Right kidney (tissue), 1 donor: ENCODE measurements around the gene RER1.

Source experiments
- DNase-seq: peaks from one replicate; pipeline ENCODE4 v3.0.0-alpha.2; 2016

The RER1 gene

GRCh38 chr1:2406451-2407041 is 14.9 kb downstream of the RER1 start:
- no peak for DNase-seq

GRCh38 chr1:2407166-2407990 is 15.7 kb downstream of the RER1 start:
- DNase-seq, result no peak

GRCh38 chr1:2407991-2408275 is 16.3 kb downstream of the RER1 start:
- DNase-seq, result no peak

- no peak for DNase-seq
These were observed 16.8 kb downstream of the RER1 start for GRCh38 chr1:2408456-2408855.

- DNase-seq, result no peak
These were observed 17.2 kb downstream of the RER1 start for GRCh38 chr1:2408859-2409276.

- no peak for DNase-seq
These were observed 18.1 kb downstream of the RER1 start for GRCh38 chr1:2409745-2410144.

- no peak for DNase-seq
These were observed 20.3 kb downstream of the RER1 start for GRCh38 chr1:2411801-2412394.

- peak; percentile 83 for DNase-seq
These were observed 20.7 kb downstream of the RER1 start, which contains the start of gene PEX10 for GRCh38 chr1:2412395-2412772. PEX10 (minus strand) TSS chr1:2412564; CDS start chr1:2412502, 62 bp downstream.

- peak; percentile 90 for DNase-seq
These were observed 21.3 kb downstream of the RER1 start for GRCh38 chr1:2412773-2413494.

GRCh38 chr1:2413495-2414296 is 22.1 kb downstream of the RER1 start:
- DNase-seq, result peak; percentile 49

- DNase-seq, result peak; percentile 70
These were observed 22.8 kb downstream of the RER1 start for GRCh38 chr1:2414297-2414958.

- DNase-seq, result no peak
These were observed 23.7 kb downstream of the RER1 start for GRCh38 chr1:2415337-2415736.

- DNase-seq, result no peak
These were observed 24.2 kb downstream of the RER1 start for GRCh38 chr1:2415801-2416208.

- no peak for DNase-seq
These were observed 24.8 kb downstream of the RER1 start for GRCh38 chr1:2416403-2416802.

- DNase-seq, result no peak
These were observed 25.6 kb downstream of the RER1 start for GRCh38 chr1:2417083-2417832.

GRCh38 chr1:2417833-2418225 is 26.2 kb downstream of the RER1 start:
- DNase-seq, result no peak

- no peak for DNase-seq
These were observed 27.2 kb downstream of the RER1 start for GRCh38 chr1:2418791-2419320.

- DNase-seq, result no peak
These were observed 27.8 kb downstream of the RER1 start for GRCh38 chr1:2419416-2419815.

GRCh38 chr1:2422523-2422922 is 30.9 kb downstream of the RER1 start:
- no peak for DNase-seq

- DNase-seq, result no peak
These were observed 34.3 kb downstream of the RER1 start for GRCh38 chr1:2425892-2426291.

GRCh38 chr1:2426540-2426939 is 34.9 kb downstream of the RER1 start:
- no peak for DNase-seq
